Hepatocyte (in vitro differentiated cells): ENCODE measurements around the gene DAAM1.

Source experiments
- EZH2 ChIP-seq: fragments of 200-600 bp; sonication (generic); IDR thresholded peaks from 2 replicates; pipeline ENCODE4 v1.6.1; 2016; ENCODE audit warnings: antibody characterized with exemption, mild to moderate bottlenecking, borderline replicate concordance
- TF ChIP-seq, protein P1 (sequence below): fragments of 200-600 bp; sonication (generic); IDR thresholded peaks from 2 replicates; pipeline ENCODE4 v1.5.1; 2016; ENCODE audit warnings: antibody characterized with exemption, mild to moderate bottlenecking; ENCODE audit not compliant: poor library complexity

DNA sequence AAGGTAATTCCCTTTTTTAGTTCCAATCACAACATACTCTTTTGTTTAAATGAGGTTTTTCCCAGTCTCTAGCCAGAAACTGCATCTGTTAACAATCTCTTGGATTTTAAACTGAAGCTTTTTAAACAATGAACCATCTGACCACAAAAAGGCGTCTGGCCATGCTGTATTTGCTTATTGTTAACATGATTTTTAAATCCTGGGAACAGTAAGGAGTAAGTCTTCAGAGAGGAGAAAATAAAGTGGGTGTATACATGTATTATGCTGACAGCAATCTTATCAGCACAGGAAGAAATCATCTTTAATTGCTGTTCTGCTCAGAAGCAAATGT lies 106.2 kb downstream of the DAAM1 start:
- TF ChIP-seq, protein P1, sequence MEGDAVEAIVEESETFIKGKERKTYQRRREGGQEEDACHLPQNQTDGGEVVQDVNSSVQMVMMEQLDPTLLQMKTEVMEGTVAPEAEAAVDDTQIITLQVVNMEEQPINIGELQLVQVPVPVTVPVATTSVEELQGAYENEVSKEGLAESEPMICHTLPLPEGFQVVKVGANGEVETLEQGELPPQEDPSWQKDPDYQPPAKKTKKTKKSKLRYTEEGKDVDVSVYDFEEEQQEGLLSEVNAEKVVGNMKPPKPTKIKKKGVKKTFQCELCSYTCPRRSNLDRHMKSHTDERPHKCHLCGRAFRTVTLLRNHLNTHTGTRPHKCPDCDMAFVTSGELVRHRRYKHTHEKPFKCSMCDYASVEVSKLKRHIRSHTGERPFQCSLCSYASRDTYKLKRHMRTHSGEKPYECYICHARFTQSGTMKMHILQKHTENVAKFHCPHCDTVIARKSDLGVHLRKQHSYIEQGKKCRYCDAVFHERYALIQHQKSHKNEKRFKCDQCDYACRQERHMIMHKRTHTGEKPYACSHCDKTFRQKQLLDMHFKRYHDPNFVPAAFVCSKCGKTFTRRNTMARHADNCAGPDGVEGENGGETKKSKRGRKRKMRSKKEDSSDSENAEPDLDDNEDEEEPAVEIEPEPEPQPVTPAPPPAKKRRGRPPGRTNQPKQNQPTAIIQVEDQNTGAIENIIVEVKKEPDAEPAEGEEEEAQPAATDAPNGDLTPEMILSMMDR, result no peak
- no peak for TF ChIP-seq EZH2
